ENCODE measurements around the gene KRTAP5-4.
"Not testable (repeated sequence)": the region's sequence is repeated elsewhere in the genome, so short reads cannot be mapped to it uniquely, and the experiment has no call there.

Gene KRTAP5-4

GRCh38 chr11:1636291-1636950 is 14.5 kb upstream of the KRTAP5-4 start:
- no peak for DNase-seq

- no peak for DNase-seq
These were observed 11.9 kb upstream of the KRTAP5-4 start for GRCh38 chr11:1633864-1634263.

- no peak for DNase-seq
These were observed 10.2 kb upstream of the KRTAP5-4 start for GRCh38 chr11:1632053-1632714.

GRCh38 chr11:1631066-1631568 is 9.2 kb upstream of the KRTAP5-4 start:
- DNase-seq = no peak

GRCh38 chr11:1630271-1630670 is 8.3 kb upstream of the KRTAP5-4 start:
- DNase-seq = peak in 1 of 2 experiments; percentile 17

- DNase-seq = no peak
These were observed 7.6 kb upstream of the KRTAP5-4 start, which contains the start of gene KRTAP5-5 for GRCh38 chr11:1629326-1630185. KRTAP5-5 (plus strand) TSS chr11:1629775; CDS start chr11:1629841, 66 bp downstream.

- DNase-seq = peak in 1 of 2 experiments; percentile 43
These were observed 6.8 kb upstream of the KRTAP5-4 start for GRCh38 chr11:1628506-1629325.

- DNase-seq = no peak
These were observed 3.6 kb upstream of the KRTAP5-4 start for GRCh38 chr11:1625541-1625940.

GRCh38 chr11:1624621-1625020 is 2.7 kb upstream of the KRTAP5-4 start:
- no peak for DNase-seq

GRCh38 chr11:1623716-1624115 is 1.8 kb upstream of the KRTAP5-4 start:
- no peak for DNase-seq

- DNase-seq = no peak
These were observed 2.5 kb downstream of the KRTAP5-4 start for GRCh38 chr11:1619449-1619848.

- DNase-seq = no peak
These were observed 3.7 kb downstream of the KRTAP5-4 start for GRCh38 chr11:1618231-1618630.

- DNase-seq = no peak
These were observed 13.6 kb downstream of the KRTAP5-4 start, which contains the start of gene KRTAP5-3 for GRCh38 chr11:1608363-1608762. KRTAP5-3 (minus strand) TSS chr11:1608463; CDS start chr11:1608385, 78 bp downstream.

GRCh38 chr11:1607901-1608300 is 14.0 kb downstream of the KRTAP5-4 start:
- not testable (repeated sequence) for DNase-seq

- DNase-seq = not testable (repeated sequence)
These were observed 14.6 kb downstream of the KRTAP5-4 start for GRCh38 chr11:1607156-1607845.

GRCh38 chr11:1605923-1606322 is 16.0 kb downstream of the KRTAP5-4 start:
- not testable (repeated sequence) for DNase-seq

GRCh38 chr11:1604711-1605110 is 17.2 kb downstream of the KRTAP5-4 start:
- DNase-seq = no peak

- no peak for DNase-seq
These were observed 17.8 kb downstream of the KRTAP5-4 start for GRCh38 chr11:1604181-1604580.

GRCh38 chr11:1603629-1604028 is 18.3 kb downstream of the KRTAP5-4 start:
- DNase-seq = no peak

GRCh38 chr11:1601663-1602062 is 20.3 kb downstream of the KRTAP5-4 start:
- not testable (repeated sequence) for DNase-seq

GRCh38 chr11:1600626-1601025 is 21.3 kb downstream of the KRTAP5-4 start:
- DNase-seq = no peak

GRCh38 chr11:1598816-1599215 is 23.1 kb downstream of the KRTAP5-4 start:
- DNase-seq = no peak

Data from NCI-H524 (cell line).